Measurements from ENCODE around the gene ANXA5.
"Not testable (repeated sequence)": the region's sequence is repeated elsewhere in the genome, so short reads cannot be mapped to it uniquely, and the experiment has no call there.

Gene ANXA5

DNA sequence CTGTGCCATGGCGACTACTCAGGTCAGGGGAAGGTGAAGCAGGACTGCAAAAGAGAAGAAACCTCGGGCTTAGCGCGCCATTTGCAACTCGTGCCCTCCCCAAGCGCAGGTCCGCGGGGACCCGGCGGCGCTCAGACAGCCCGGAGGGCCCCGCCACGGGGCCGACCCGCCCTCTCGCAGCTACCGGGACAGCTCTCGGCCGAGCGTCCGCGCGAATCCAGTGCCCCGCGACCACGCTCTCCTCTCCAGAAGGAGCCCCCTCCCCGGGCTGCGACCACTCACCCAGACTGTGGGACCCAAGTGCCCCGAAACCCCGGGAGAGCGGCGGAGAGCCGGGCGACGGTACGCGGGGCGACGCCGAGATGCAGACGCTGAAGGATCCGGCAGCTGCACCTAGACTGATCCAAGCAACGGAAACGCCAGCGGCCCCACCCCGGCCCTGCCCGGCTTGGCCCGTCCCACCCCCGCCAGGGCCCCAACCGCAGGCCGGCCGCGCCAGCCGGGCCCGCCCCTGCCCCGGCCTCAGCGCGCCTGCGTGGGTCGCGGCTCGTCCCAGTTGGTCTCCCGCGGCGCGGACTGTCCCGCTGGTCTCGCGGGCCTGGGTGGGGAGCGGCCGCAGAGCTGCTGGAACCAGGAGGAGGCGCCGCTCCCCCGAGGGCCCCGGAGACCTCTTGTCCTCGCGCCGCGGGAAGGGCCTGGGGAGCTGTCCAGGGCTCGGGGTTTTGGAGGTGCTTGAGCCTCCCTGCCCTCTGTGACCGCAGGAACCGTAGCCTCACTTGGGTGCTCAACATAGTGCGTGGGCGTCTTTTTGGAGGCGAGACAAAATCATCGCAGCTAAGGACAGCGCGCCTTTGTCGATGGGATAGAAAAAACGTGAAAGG, at the start of gene ANXA5:
Gene ANXA5, minus strand, starts transcription at position 400 of the 881 bp plus-strand sequence. Its CDS starts 391 bp downstream, at position 9.
- peak; percentile 73 for DNase-seq

DNA sequence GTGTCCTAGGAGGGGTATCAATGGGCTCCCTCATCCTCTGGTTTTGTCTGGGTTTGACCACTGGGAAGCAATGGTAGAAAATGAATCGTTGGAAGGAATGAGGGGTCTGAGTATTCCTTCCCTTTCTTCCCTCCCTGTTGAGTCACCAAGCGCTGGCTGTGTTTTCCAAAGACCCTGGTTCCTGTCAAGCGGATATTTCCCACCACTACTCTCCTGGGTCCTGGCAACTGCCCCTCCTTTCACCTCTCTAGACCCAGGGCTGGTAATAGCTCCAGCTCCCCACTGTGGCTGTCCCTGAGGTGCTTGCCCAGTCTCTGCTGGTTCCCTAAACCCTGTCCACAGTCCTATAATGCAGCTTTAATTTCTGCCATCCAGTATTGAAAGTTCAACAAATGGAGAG, 46.0 kb upstream of the ANXA5 start:
- DNase-seq = no peak

DNA sequence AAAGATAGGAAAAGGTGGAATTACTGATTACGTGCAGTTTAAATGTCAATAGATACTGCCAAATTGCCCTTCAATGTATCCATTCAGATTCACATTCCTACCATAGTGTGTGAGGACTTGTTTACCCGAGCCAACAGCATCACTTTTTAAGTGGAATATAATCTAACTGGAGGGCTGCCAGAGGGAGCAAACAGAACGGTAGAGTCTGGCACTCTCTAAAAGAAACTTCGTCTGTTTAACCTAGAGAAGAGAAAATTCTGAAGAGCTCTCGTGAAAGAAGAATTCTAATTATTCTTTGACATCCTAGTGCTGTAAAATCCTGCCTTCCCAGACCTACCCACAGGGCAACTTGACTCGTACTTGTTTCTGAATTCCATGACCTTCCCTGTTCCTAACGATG, 45.0 kb upstream of the ANXA5 start:
- DNase-seq = no peak

DNA sequence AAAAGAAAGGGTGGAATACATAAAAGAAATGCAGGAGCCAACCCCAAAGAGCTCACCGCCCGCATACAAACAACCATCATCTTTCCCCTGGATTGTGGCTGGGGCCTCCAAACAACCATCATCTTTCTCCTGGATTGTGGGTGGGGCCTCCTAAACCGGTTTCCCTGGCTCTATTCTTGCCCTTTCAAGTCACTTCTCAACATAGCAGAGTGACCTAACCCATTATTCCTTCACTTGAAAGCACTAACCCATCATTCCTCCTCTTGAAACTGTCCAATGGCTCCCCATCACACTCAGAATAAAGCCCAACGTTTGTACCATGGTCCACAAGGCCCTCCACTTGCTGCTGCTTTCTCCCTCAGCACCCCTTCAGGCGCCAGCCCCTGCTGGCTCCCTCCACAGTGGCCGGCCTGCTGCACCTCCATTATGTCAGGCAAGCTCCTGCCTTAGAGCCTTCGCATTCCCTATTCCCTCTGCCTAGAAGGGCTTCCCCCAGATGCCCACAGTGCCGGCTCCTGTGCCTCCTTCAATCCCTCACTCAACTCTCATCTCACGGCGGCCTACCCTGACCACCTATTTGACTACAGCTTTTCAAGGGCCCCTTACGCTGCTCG, 44.1 kb upstream of the ANXA5 start:
- DNase-seq = no peak

DNA sequence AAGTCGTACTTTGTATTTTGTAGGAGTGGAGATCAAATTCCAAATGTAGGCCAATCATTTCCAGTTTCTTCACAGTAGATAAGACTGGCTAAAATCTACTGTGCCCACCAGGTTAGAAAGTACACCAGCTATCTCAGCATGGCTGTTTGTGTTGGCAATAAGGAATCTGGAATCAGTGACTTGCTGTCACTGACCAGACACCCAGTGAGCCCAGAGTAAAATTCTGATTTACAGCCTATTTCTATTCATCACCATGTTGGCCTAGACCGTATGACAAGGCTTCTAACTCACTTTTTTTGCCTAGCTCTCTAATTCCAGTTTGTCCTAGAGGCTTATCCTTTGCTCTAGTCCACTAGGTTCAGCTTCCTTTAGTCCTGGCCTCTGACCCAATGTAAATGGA, 42.8 kb upstream of the ANXA5 start:
- DNase-seq = no peak

DNA sequence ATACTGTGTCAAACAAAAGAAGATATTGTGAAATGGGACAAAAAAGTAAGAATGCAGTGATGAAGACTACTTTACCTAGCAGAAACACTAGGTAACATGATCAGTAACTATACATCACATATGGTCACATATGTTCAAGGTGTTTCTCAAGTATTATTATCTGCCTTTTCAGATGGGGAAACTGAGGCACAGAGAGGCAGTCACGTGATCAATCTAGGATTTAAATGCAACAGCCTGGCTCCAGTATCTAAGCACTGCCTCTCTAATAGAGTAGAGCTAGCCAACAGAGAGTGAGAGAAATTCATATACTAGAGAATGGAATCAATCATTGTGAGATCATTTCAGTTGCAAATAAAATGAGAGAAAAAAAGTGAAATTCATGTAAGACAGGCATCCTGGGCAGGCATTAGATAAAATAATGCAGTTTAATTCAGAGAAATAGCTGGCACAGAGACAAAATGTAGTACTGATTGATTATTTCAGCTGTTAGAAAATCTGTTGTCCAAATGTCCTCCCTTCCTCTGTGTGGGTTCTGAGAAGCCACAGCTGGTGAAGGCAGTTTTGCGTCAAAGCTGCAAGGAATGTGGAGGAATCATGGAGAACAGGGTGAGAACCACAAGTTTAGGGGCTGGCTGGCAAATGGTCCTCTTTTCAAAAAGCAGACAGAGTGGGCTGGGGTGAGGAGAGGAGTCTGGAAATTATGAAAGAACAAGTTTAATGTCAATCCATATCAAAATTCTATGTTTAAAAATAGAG, 42.2 kb upstream of the ANXA5 start:
- no peak for DNase-seq

DNA sequence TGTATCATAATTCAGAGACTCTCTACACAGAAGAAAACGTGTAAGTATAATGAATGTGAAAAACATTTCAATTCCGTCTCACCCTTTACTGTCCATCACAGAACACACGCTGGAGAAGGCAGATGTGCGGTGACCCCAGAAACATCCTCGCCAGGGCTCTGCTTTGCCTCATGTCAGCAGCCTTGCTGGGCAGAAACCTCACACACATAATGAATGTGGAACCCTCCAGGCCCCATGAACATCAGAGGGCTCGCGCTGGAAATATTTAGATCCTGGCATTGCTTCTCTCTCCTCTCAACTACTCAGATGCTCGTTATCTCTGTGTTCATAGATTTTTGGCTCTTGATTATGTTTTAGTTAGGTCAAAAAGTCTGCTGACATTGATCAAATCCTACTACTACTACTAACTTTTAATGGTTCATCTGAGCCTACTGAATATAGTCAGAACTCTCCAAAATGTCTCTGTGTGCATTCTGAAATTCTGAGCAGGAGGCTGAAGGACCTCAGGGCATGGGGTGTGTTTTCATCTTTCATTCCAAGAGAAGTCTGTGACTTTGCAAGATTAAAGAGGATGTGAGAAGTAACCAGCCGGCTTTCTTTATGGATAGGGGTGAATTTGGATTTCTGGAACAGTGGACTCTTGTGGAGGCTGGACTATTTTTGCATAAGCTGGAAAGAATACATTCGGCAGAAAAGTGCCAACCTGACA, 41.2 kb upstream of the ANXA5 start:
- DNase-seq = no peak

DNA sequence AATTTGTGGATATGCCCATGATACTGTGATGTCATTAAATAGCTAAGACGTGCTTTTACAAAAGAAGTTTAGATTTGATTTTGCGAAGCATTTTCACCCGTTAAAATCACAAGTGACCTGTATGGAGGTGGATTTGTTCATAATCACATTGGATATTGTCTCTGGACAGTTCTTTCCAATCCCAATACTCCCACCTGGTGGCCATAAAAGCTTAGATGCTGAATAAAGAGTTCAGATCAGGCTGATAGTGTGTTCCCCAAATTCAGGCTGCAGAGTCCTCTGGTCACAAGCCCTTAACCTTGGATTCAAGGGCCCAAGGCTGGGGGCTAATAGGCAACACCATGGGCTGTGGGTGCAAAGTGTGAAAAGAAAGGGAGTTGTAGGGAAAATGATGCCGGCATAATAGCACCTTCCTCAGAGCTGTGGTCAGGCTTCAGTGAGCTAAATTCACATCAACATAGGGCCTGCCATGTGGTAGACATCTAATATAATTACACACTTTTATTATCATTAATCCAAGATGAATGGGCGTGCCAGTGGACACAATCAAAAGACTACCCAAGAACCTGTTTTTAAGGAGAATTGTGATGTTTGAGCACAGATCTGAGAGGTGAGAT, 40.1 kb upstream of the ANXA5 start:
- DNase-seq = peak; percentile 68

DNA sequence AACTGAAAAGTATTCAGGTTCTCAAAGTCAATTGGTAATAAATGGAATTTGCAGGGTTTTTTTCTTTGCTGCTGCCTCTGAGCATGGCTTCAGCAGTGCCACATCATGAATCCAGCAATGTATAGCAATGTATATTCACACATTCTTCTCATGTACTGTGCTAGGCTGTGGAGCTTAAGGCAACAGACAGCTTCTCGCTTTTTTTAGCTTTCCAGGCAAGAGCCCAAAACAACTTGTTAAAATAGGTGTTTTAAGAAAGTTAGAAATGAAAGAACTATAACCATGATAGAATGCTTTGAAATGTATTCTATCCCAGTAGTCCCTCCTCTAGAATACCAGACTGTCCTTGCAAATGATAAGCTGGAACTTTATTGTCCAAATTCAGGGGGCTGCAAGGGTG, 37.8 kb upstream of the ANXA5 start:
- DNase-seq = no peak

DNA sequence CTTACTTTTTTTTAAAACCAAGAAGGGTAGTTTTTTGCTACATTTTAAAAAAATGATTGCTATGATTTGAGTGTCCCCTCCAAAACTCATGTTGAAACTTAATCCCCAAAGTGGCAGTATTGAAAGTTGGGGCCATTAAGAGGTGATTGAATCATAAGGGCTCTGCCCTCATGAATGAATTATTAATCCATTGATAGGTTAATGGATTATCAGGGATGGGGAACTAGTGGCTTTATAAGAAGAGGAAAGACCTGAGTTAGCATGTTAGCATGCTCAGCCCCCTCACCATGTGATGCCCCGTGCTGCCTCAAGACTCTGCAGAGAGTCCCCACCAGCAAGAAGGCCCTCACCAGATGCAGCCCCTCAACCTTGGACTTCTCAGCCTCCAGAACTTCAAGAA, 37.2 kb upstream of the ANXA5 start:
- DNase-seq = no peak

DNA sequence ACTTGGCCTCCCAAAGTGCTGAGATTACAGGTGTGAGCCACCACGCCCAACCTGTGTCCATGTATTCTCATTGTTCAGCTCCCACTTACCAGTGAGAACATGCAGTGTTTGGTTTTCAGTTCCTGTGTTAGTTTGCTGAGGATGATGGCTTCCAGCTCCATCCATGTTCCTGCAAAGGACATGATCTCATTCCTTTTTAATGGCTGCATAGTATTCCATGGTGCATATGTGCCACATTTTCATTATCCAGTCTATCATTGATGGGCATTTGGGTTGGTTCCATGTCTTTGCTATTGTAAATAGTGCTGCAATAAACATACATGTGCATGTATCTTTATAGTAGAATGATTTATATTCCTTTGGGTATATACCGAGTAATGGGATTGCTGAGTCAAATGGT, 33.0 kb upstream of the ANXA5 start:
- DNase-seq = not testable (repeated sequence)

DNA sequence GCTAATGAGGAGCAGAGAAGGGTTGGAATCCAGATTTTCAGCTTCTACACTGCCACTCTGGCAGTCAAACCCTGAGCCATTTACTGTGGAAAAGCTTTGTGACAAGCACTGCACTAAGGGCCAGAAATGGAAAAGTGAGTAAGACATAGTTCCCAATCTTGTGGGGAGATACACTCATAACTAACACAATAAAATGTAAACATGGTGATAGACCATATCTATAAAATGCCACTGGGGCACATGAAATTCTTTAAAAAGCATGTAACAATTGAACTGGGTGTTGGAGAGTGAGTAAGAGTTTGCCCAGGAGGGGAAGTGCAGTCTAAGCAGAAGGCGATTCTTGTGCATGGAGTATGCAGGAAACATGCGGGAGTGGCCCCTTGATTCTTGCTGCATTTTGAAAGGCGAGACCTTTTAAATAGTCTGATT, 32.0 kb upstream of the ANXA5 start:
- DNase-seq = no peak

DNA sequence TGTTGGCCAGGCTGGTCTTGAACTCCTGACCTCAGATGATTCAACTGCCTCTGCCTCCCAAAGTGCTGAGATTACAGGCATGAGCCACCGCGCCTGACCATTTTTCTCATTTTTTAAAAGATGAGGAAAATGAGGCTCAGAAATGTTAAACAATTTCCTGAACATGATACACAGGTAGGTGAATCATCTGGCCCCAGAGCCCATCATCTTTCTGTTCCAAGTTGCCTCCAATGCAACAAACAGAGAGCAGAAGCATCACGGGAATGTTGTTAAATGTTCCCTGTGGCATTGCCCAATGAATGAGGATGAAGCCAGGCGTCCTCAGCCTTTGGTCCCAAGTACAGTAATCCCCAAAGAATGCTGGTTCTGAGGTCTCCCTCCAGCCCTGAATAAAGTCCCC, 31.3 kb upstream of the ANXA5 start:
- DNase-seq = no peak

DNA sequence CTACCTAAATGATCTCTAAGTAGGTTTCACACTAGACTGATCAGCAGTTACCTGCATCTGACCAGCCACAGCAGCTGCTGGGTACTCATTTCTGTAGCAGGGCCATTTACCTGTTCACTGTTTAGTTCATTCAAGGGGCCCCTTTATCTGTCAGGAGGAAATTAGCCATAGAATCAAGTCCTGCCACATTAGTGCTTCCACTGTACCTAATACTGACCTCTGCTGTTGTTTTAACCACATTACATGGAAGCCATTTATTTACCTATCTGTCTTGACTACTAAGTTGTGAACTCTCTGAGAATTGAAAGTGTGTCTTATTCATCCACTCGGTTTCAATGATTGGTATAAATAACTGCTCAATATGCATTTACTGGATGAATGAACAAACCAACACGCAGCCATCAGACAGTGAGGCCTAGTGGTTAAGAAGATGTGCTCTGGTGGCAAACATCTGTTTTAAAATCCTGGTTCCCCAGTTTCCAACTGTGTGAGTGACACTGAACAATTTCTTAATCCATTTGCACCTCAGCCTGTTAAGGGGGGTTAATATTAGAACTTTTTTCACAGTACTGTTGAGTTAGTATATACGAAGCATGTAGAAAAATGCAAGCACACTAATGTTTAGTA, 30.0 kb upstream of the ANXA5 start:
- DNase-seq = peak; percentile 71

DNA sequence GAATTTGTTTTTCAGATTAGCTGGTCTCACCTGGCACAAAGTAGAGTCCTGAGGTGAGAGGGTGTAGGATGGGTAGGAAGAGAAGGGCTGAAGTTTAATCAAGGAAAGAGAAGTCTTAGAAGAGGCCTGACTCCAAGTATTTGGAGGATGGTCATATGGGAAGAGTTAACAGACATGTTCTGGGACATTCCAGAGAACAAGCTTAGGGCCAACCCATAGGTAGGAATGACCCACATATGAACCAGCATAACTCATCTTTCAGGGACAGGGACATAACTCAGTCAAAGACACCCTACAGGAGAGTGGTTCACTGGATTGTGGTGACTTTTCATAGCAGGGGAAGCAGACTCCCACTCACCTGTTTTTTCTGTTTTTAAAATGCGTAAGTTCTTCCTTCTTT, 27.9 kb upstream of the ANXA5 start:
- no peak for DNase-seq

DNA sequence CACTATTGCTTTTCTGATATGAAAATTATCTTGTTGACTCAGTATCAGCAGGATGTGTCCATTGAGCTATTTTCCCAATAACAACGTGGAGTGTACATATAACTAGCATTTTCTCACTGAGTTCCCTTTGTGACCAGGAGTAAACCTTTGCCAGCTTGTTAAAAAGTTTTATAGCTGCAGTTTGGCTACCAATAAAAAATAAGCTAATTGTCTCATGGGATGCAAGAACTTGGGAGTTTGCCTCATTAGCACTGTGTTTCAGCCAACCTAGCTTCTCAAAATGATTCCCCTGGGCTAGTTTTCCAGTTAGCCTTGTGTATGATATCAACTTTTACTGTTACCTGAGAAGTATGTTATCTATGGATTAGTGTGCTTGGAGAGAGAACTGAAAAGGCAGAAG, 24.9 kb upstream of the ANXA5 start:
- DNase-seq = no peak

DNA sequence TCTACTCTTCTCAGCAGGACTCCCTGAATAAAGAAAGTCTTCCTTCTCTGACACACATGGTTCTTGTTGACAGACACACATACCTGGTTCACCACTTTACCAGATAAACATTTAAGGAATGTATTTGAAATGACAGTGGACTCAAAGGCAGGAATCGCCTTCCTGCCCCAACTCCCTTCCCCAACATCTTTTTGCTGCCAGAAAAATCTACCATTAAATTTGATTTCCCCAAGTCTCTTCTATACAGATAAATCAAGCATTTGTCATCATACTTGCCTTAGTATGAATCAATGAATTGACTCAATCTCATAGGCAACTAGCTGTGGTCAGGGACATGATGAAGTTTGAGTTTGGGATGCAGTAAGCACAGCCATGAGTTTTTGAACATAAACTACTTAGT, 23.3 kb upstream of the ANXA5 start:
- DNase-seq = no peak

DNA sequence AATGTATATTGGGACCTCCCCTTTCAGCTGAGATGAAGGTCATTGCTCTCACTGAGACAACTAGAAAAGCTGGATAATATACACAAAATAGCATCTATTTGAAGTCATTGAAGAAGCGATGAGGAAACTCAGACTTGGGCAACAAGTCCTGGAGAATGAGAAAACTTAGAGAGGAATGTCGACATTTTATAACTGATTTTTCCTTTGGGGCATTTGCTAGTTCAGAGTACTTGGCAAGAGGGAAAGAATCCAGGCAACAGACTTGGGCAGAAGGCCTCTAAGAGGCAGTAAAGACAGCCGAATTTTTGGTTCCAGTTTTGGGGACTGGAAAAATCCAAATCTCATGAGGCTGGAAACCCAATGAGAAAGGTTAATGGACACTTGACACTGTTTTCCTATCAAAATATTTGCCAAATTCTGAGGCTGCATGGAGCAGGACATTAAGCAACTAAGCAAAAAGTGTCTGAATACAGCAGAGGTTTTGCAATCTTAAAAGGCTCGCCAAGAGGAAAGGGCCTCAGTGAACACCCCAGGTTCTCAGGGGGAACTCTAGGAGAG, 21.0 kb upstream of the ANXA5 start:
- no peak for DNase-seq

DNA sequence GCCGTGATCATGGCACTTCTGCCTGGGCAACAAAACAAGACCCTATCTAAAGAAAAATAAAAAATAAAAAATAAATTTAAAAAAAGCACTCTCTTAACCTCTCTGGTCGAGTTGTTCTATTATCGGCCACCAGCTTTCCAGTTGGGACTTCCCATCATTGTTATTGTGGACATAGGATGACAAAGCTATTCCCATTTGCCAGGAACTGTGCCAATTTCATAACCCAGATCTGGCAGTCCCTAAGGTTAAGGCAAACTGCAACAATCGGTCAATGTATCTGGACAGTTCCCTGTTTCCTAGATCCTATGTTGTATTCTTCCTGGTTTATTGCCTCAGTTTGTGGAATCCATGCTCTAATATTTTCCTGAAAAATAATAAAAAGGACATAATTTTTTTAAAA, 17.8 kb upstream of the ANXA5 start:
- DNase-seq = no peak

DNA sequence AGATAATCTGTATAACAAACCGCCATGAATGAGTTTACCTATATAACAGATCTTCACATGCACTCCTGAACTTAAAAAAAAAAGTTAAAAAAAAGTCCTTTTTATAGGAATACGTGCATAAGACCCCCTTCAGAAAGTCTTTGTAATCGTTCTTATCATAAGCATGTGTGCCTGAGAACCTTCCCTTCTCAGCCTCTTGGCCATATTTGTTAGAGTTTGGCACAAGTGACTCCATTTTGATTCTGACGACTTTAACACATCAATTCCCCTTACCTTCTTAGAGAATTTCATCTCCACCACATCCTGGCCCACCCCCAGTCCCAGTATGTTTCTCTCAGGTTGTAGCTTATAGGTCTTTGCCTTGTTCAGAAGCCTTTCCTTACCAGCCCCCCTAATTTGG, 16.0 kb upstream of the ANXA5 start:
- no peak for DNase-seq

DNA sequence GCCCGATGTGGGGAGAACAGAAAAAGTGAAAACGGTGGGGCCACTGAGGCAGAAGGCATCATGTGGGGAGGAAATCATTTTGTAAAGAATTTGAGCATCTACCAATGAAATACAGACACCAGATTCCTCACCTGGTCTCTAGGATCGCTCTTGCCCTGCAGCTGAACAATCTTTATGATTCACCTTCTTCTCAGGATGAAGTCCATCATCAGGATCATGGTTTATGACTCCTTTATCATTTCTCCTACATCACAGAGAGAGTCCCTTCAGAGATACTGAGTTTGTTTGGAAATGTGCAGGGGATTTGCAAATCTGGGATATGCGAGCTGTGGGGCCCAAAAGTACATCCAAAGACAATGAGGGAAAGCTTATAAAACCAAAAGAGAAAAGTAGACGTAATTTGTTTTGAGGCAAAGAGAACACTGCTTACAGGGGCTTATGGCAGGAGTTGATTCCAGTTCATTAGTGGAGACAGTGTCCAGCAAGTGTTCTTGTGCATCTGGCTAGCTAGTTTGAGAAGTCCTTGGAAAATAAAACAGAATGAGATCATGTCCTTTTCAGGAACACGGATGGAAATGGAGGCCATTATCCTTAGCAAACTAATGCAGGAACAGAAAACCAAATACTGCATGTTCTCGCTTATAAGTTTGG, 15.3 kb upstream of the ANXA5 start:
- no peak for DNase-seq
